IPS-NIHi7 (cell line): ENCODE results near the gene CTDSP2.
"Not testable (repeated sequence)": the region's sequence is repeated elsewhere in the genome, so short reads cannot be mapped to it uniquely, and the experiment has no call there.

ENCODE experiments used
- DNase-seq: peaks from one replicate; pipeline ENCODE4 v3.0.0; 2012; ENCODE audit warnings: mixed read lengths; ENCODE audit errors: extremely low spot score

CTDSP2 gene

GRCh38 chr12:57881475-57881874 lies 34.9 kb upstream of the CTDSP2 start:
- no peak for DNase-seq

- not testable (repeated sequence) for DNase-seq
Measured at GRCh38 chr12:57881035-57881434, 34.5 kb upstream of the CTDSP2 start.

- DNase-seq = no peak
Measured at GRCh38 chr12:57877876-57878275, 31.3 kb upstream of the CTDSP2 start.

- no peak for DNase-seq
Measured at GRCh38 chr12:57875753-57876547, 29.4 kb upstream of the CTDSP2 start.

GRCh38 chr12:57874166-57875108 lies 27.9 kb upstream of the CTDSP2 start:
- no peak for DNase-seq

GRCh38 chr12:57872362-57872761 lies 25.8 kb upstream of the CTDSP2 start:
- no peak for DNase-seq

GRCh38 chr12:57869927-57870318 lies 23.4 kb upstream of the CTDSP2 start:
- no peak for DNase-seq

GRCh38 chr12:57869298-57869926 lies 22.9 kb upstream of the CTDSP2 start:
- no peak for DNase-seq

GRCh38 chr12:57868851-57869268 lies 22.3 kb upstream of the CTDSP2 start:
- no peak for DNase-seq

GRCh38 chr12:57868221-57868620 lies 21.7 kb upstream of the CTDSP2 start:
- DNase-seq = no peak

GRCh38 chr12:57866308-57867019 lies 19.9 kb upstream of the CTDSP2 start:
- no peak for DNase-seq

GRCh38 chr12:57865084-57865751 lies 18.7 kb upstream of the CTDSP2 start:
- DNase-seq = peak; percentile 81

GRCh38 chr12:57864442-57865083 lies 18.0 kb upstream of the CTDSP2 start:
- DNase-seq = no peak

GRCh38 chr12:57863676-57864075 lies 17.1 kb upstream of the CTDSP2 start:
- no peak for DNase-seq

- no peak for DNase-seq
Measured at GRCh38 chr12:57861967-57862366, 15.4 kb upstream of the CTDSP2 start.

- DNase-seq = not testable (repeated sequence)
Measured at GRCh38 chr12:57860883-57861282, 14.4 kb upstream of the CTDSP2 start.

GRCh38 chr12:57859121-57859520 lies 12.6 kb upstream of the CTDSP2 start:
- DNase-seq = no peak

- not testable (repeated sequence) for DNase-seq
Measured at GRCh38 chr12:57858123-57858522, 11.6 kb upstream of the CTDSP2 start.

- DNase-seq = no peak
Measured at GRCh38 chr12:57854965-57855364, 8.4 kb upstream of the CTDSP2 start.

- no peak for DNase-seq
Measured at GRCh38 chr12:57853864-57854556, 7.5 kb upstream of the CTDSP2 start.
